Thyroid gland (tissue), 4 donors: ENCODE data around the gene HOXA2.

Experiments
- CTCF ChIP-seq, 6 experiments: fragments of 200-600 bp in 3 of 6; fragments of 450-650 bp in 3 of 6; sonication (generic) in 3 of 6; IDR thresholded peaks; one replicate each; pipeline ENCODE4 v1.5.1; 2016 to 2019; ENCODE audit warnings: antibody characterized with exemption in 6 of 6, mild to moderate bottlenecking in 2 of 6, inconsistent platforms in 1 of 6, moderate library complexity in 1 of 6
- POLR2A ChIP-seq, 2 donors: fragments of 450-650 bp; IDR thresholded peaks; one replicate each; pipeline ENCODE4 v1.6.1; 2017; ENCODE audit warnings: antibody characterized with exemption in 2 of 2, mild to moderate bottlenecking in 2 of 2, moderate library complexity in 1 of 2

- TF ChIP-seq CTCF (IDR thresholded peaks at IDR 0.05) (no peak), POLR2A (IDR thresholded peaks at IDR 0.05) (no peak)
Measured at GRCh38 chr7:27111042-27111750, 8.7 kb upstream of the HOXA2 start.
